Mammary epithelial cell (primary cell): ENCODE results near the gene AKAP12.

Experiments
- CTCF ChIP-seq, 2 donors: IDR thresholded peaks in 1 of 2; conservative IDR thresholded peaks in 1 of 2; 2 replicates each; pipeline ENCODE4 v1.5.1; 2011 to 2012; ENCODE audit warnings: inconsistent platforms in 2 of 2, low read length in 2 of 2, mild to moderate bottlenecking in 2 of 2, control low read depth in 1 of 2, low read depth in 1 of 2; ENCODE audit not compliant: insufficient read depth in 1 of 2; ENCODE audit errors: extremely low read depth in 1 of 2
- EZH2 ChIP-seq: IDR thresholded peaks from 2 replicates; pipeline ENCODE4 v1.6.1; 2012; ENCODE audit warnings: low read length, inconsistent platforms, borderline replicate concordance

DNA sequence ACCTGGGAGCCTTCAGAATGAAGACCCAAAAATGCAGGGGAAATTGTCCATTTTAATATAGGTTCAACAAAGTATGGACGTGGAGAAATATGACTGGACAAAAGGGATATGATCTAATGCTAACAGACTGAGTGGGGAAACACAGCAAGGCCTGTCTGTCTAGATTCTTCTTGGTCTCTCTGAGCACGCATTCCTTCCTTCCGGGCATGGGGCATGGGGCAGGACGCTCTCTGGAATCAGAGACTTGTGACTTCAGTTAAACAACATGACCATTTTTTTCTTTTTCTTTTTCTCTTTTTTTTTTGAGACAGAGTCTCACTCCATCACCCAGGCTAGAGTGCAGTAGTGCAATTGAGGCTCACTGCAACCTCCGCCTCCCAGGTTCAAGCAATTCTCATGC is 119.7 kb downstream of the AKAP12 start:
- TF ChIP-seq CTCF (conservative IDR thresholded peaks at IDR 0.05 in 1 of 2, IDR thresholded peaks at IDR 0.05 in 1 of 2; ENCODE audit: extremely low read depth in 1 of 2, insufficient read depth in 1 of 2, low read depth in 1 of 2, low read length in 2 of 2) (no peak), EZH2 (no peak)
